ENCODE data around the gene HMG20B.

The HMG20B gene

GRCh38 chr19:3537438-3538240 is 35.1 kb upstream of the HMG20B start:
- DNase-seq = no peak

- no peak for DNase-seq
These were observed 34.4 kb upstream of the HMG20B start for GRCh38 chr19:3538258-3538929.

GRCh38 chr19:3538965-3539755 is 33.6 kb upstream of the HMG20B start, which contains the start of gene TEKTIP1:
Gene TEKTIP1 (plus strand): TSS chr19:3539174. CDS start chr19:3539178, 4 bp downstream.
- DNase-seq = peak in 1 of 2 experiments; percentile 7

- no peak for DNase-seq
These were observed 33.0 kb upstream of the HMG20B start for GRCh38 chr19:3539756-3540118.

- no peak for DNase-seq
These were observed 29.3 kb upstream of the HMG20B start for GRCh38 chr19:3543150-3544057.

GRCh38 chr19:3544058-3544376 is 28.7 kb upstream of the HMG20B start:
- no peak for DNase-seq

GRCh38 chr19:3544742-3545668 is 27.7 kb upstream of the HMG20B start:
- DNase-seq = no peak

- DNase-seq = no peak
These were observed 27.1 kb upstream of the HMG20B start for GRCh38 chr19:3545669-3546034.

GRCh38 chr19:3546119-3546518 is 26.6 kb upstream of the HMG20B start:
- DNase-seq = no peak

GRCh38 chr19:3547301-3547731 is 25.4 kb upstream of the HMG20B start:
- DNase-seq = no peak

GRCh38 chr19:3547767-3548282 is 24.9 kb upstream of the HMG20B start:
- DNase-seq = no peak

- DNase-seq = no peak
These were observed 24.1 kb upstream of the HMG20B start for GRCh38 chr19:3548606-3549005.

GRCh38 chr19:3549816-3550215 is 22.9 kb upstream of the HMG20B start:
- no peak for DNase-seq

- DNase-seq = no peak
These were observed 21.6 kb upstream of the HMG20B start for GRCh38 chr19:3550947-3551791.

- DNase-seq = no peak
These were observed 21.0 kb upstream of the HMG20B start for GRCh38 chr19:3551792-3552095.

GRCh38 chr19:3554254-3555083 is 18.3 kb upstream of the HMG20B start:
- DNase-seq = no peak

GRCh38 chr19:3555653-3556422 is 16.9 kb upstream of the HMG20B start:
- no peak for DNase-seq

GRCh38 chr19:3556423-3556977 is 16.2 kb upstream of the HMG20B start:
- no peak for DNase-seq

Data from NCI-H1930 (cell line).